Upper lobe of left lung (tissue), 6 donors: Measurements from ENCODE around the gene CLEC16A. TPM values are rescaled to one million over a fixed set of nuclear protein-coding genes. Genes with fewer than 3 reads are reported as not detected.

Source experiments
- ATAC-seq, 2 donors: fragments of 200-7000 bp; cut with Tn5 transposase; one replicate each; pipeline ENCODE4 v1.9.1; 2022; ENCODE audit warnings: mild to moderate bottlenecking in 2 of 2, moderate library complexity in 2 of 2; ENCODE audit not compliant: low FRiP score in 2 of 2
- DNase-seq, 2 donors: peaks; one replicate each; pipeline ENCODE4 v3.0.0-alpha.2; 2019 to 2020
- H3K27ac ChIP-seq, 4 donors: fragments of 200-600 bp; sonication (generic); one replicate each; pipeline ENCODE4 v1.5.1; 2016 to 2019
- H3K27me3 ChIP-seq, 4 donors: fragments of 200-600 bp; sonication (generic); one replicate each; pipeline ENCODE4 v1.5.1; 2017 to 2019
- H3K36me3 ChIP-seq, 4 donors: fragments of 200-600 bp; sonication (generic); one replicate each; pipeline ENCODE4 v1.5.1; 2016 to 2019
- H3K4me1 ChIP-seq, 4 donors: fragments of 200-600 bp; sonication (generic); one replicate each; pipeline ENCODE4 v1.5.1; 2018 to 2019
- H3K4me3 ChIP-seq, 4 donors: fragments of 200-600 bp; sonication (generic); one replicate each; pipeline ENCODE4 v1.5.1; 2017 to 2019; ENCODE audit warnings: mild to moderate bottlenecking in 2 of 4, moderate library complexity in 1 of 4
- H3K9me3 ChIP-seq, 4 donors: fragments of 200-600 bp; sonication (generic); one replicate each; pipeline ENCODE4 v1.5.1; 2018 to 2019
- EP300 ChIP-seq, 4 donors: sonication (generic); formaldehyde crosslinking; IDR thresholded peaks; one replicate each; pipeline ENCODE4 v1.5.1; 2017; ENCODE audit warnings: antibody characterized with exemption in 4 of 4, control low read depth in 2 of 4
- POLR2A ChIP-seq, 4 donors: fragments of 450-650 bp; IDR thresholded peaks; one replicate each; pipeline ENCODE4 v1.5.1; 2016 to 2017; ENCODE audit warnings: antibody characterized with exemption in 4 of 4, mild to moderate bottlenecking in 2 of 4
- POLR2AphosphoS5 ChIP-seq, 2 donors: sonication (generic); formaldehyde crosslinking; IDR thresholded peaks; one replicate each; pipeline ENCODE4 v1.5.1; 2017; ENCODE audit warnings: antibody characterized with exemption in 2 of 2
- WGBS, 2 donors: methylation state at CpG; one replicate each; pipeline ENCODE4 v1.1.5; 2017 to 2018; 5-methylcytosine and 5-hydroxymethylcytosine counted together
- total RNA-seq, 6 donors: library from RNA; depleted of rRNA in 4 of 6; stranded (reverse); fragments of >200 nt in 4 of 6; gene quantifications; one replicate each; pipeline versions ENCODE4 v1.1.0 to v1.2.1, GENCODE V29; 2016 to 2021
- TF ChIP-seq, protein P1 (sequence below), 6 experiments: fragments of 450-650 bp in 4 of 6; fragments of 200-600 bp in 2 of 6; sonication (generic) in 2 of 6; IDR thresholded peaks; one replicate each; pipeline ENCODE4 v1.5.1; 2016 to 2019; ENCODE audit warnings: antibody characterized with exemption in 6 of 6
- donor health status: DM: no; HTN: no; CAD: no; lungs with moderate emphysema.
- donor health status: DM: no; HTN: yes; CAD: no; lungs with severe emphysema.

The CLEC16A gene
- total RNA-seq, 6 donors from 2014 or later: 33.3 to 85.9 (median 46.4) TPM

GRCh38 chr16:11056993-11057649 lies 112.8 kb downstream of the CLEC16A start:
- 92 to 93% methylated on average over 12 of the region's 12 CpGs for WGBS, 2 donors
- Histone ChIP-seq H3K4me1 (peaks cover 0 to 11% (median 3%) of the 10 kb centered on the region in 4 donors), H3K4me3 (no peak overlapping the region), H3K9me3 (no peaks in the 10 kb centered on the region), H3K36me3 (peaks cover 0 to 47% (median 20%) of the 10 kb centered on the region in 4 donors), H3K27me3 (no peaks in the 10 kb centered on the region), H3K27ac (no peak overlapping the region)
- TF ChIP-seq POLR2AphosphoS5 (IDR thresholded peaks at IDR 0.05) (no peak), EP300 (IDR thresholded peaks at IDR 0.05) (no peak), POLR2A (IDR thresholded peaks at IDR 0.05) (no peak)
- TF ChIP-seq, protein P1, sequence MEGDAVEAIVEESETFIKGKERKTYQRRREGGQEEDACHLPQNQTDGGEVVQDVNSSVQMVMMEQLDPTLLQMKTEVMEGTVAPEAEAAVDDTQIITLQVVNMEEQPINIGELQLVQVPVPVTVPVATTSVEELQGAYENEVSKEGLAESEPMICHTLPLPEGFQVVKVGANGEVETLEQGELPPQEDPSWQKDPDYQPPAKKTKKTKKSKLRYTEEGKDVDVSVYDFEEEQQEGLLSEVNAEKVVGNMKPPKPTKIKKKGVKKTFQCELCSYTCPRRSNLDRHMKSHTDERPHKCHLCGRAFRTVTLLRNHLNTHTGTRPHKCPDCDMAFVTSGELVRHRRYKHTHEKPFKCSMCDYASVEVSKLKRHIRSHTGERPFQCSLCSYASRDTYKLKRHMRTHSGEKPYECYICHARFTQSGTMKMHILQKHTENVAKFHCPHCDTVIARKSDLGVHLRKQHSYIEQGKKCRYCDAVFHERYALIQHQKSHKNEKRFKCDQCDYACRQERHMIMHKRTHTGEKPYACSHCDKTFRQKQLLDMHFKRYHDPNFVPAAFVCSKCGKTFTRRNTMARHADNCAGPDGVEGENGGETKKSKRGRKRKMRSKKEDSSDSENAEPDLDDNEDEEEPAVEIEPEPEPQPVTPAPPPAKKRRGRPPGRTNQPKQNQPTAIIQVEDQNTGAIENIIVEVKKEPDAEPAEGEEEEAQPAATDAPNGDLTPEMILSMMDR (IDR thresholded peaks at IDR 0.05): no peak
- ATAC-seq (no peak), DNase-seq (no peak)

GRCh38 chr16:11057711-11058345 lies 113.5 kb downstream of the CLEC16A start:
- peaks cover 0 to 11% (median under 1%) of the 10 kb centered on the region in 4 donors for H3K4me1 ChIP-seq
- peaks cover 0 to 42% (median 17%) of the 10 kb centered on the region in 4 donors for H3K36me3 ChIP-seq
- no peak overlapping the region for H3K27ac ChIP-seq
- no peaks in the 10 kb centered on the region for H3K27me3 ChIP-seq
- ATAC-seq (no peak), DNase-seq (no peak)
- H3K9me3 ChIP-seq: no peaks in the 10 kb centered on the region
- no peak for TF ChIP-seq POLR2A (IDR thresholded peaks at IDR 0.05)
- no peak for TF ChIP-seq POLR2AphosphoS5 (IDR thresholded peaks at IDR 0.05)
- TF ChIP-seq, protein P1 (IDR thresholded peaks at IDR 0.05): no peak
- TF ChIP-seq EP300 (IDR thresholded peaks at IDR 0.05): no peak
- no peak overlapping the region for H3K4me3 ChIP-seq
- 85 to 94% methylated on average over 9 of the region's 9 CpGs for WGBS, 2 donors

DNA sequence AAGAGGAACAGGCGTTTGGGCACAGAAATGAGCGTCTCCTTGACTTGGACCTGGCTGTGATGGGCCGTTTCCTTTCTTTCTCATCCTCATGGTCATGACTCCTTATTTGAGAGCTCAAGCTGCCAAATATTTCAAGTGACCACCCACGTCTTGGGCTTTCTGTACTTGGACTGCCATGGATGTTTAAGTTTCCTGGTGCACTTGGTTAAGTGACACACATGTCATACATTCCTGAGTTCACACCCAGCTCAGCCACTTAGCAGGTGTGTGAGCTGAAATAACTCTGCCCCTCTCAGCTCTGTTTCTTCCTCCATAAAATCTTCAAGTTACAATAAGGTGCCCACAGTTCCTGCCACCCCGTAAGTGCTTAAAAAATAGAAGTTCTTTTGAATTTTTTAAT lies 114.5 kb downstream of the CLEC16A start:
- no peaks in the 10 kb centered on the region for H3K9me3 ChIP-seq
- TF ChIP-seq POLR2A (IDR thresholded peaks at IDR 0.05) (no peak), POLR2AphosphoS5 (IDR thresholded peaks at IDR 0.05) (no peak), EP300 (IDR thresholded peaks at IDR 0.05) (no peak)
- TF ChIP-seq, protein P1 (IDR thresholded peaks at IDR 0.05): no peak
- 61 to 70% methylated on average over 5 of the region's 5 CpGs for WGBS, 2 donors
- ATAC-seq: peak; percentile 44 to 85
- peak in 1 of 2 donors; percentile 68 for DNase-seq
- peak overlapping the region in 3 of 4 donors; percentile 30 to 69 (median 50) for H3K27ac ChIP-seq
- peaks cover 0 to 33% (median 14%) of the 10 kb centered on the region in 4 donors for H3K36me3 ChIP-seq
- peaks cover 0 to 11% (median 3%) of the 10 kb centered on the region in 4 donors for H3K4me1 ChIP-seq
- no peaks in the 10 kb centered on the region for H3K27me3 ChIP-seq
- no peak overlapping the region for H3K4me3 ChIP-seq

DNA sequence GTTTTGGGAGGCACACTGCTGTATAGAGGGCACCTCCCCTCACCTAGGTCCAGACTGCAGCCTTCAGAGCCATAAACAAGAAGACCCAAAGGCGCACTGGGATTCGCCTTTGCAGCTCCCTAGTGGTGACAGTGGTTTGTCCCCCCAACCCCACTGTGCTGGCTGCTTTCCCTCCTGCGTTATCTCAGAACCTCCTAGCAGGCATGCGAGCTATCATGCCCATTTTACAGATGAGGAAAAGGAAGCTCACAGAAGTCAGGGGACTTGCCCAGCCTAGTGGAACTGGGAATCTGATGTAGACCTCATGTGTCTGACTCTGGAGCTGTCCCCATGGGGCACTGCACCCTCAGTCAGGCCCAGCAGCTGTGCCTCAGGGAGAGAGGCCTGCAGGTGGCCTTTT lies 115.2 kb downstream of the CLEC16A start:
- peaks cover 0 to 39% (median 14%) of the 10 kb centered on the region in 4 donors for H3K36me3 ChIP-seq
- H3K27me3 ChIP-seq: no peaks in the 10 kb centered on the region
- DNase-seq (no peak), ATAC-seq (peak in 1 of 2 donors; percentile 6)
- H3K9me3 ChIP-seq: no peaks in the 10 kb centered on the region
- peak overlapping the region; percentile 17 to 69 (median 40) for H3K27ac ChIP-seq
- H3K4me1 ChIP-seq: peaks cover 0 to 11% (median 3%) of the 10 kb centered on the region in 4 donors
- 99 to 100% methylated on average over 1 to 4 of the region's 4 CpGs for WGBS, 2 donors
- H3K4me3 ChIP-seq: no peak overlapping the region
- TF ChIP-seq POLR2AphosphoS5 (IDR thresholded peaks at IDR 0.05) (no peak), POLR2A (IDR thresholded peaks at IDR 0.05) (no peak), EP300 (IDR thresholded peaks at IDR 0.05) (no peak)
- TF ChIP-seq, protein P1 (IDR thresholded peaks at IDR 0.05): no peak
